Thoracic aorta (tissue), 2 donors: Measurements from ENCODE around the gene PRSS21. TPM values are rescaled to one million over a fixed set of nuclear protein-coding genes. Genes with fewer than 3 reads are reported as not detected.

ENCODE experiments used
- ATAC-seq: fragments of 150-250 bp; one replicate; pipeline ENCODE4 v1.8.0; 2017; ENCODE audit warnings: low read depth; ENCODE audit not compliant: insufficient number of reproducible peaks, low FRiP score
- DNase-seq: peaks from one replicate; pipeline ENCODE4 v3.0.0-alpha.2; 2020; ENCODE audit warnings: low spot score
- H3K27ac ChIP-seq, 2 donors: fragments of 200-600 bp; sonication (generic); 1 replicate in 1 of 2; 2 replicates in 1 of 2; pipeline ENCODE4 v1.5.1; 2016; ENCODE audit warnings: mild to moderate bottlenecking in 2 of 2, moderate library complexity in 2 of 2
- H3K27me3 ChIP-seq: fragments of 200-600 bp; sonication (generic); replicated peaks from 2 replicates; pipeline ENCODE4 v1.6.0; 2016; ENCODE audit warnings: mild to moderate bottlenecking; ENCODE audit not compliant: insufficient read depth
- H3K36me3 ChIP-seq: fragments of 200-600 bp; sonication (generic); one replicate; pipeline ENCODE4 v1.5.1; 2016
- H3K4me1 ChIP-seq, 2 donors: fragments of 200-600 bp; sonication (generic); 1 replicate in 1 of 2; 2 replicates in 1 of 2; pipeline versions ENCODE4 v1.5.1 to v1.6.0; 2016; ENCODE audit warnings: low read depth in 2 of 2, mild to moderate bottlenecking in 1 of 2; ENCODE audit not compliant: control insufficient read depth in 1 of 2
- H3K4me3 ChIP-seq: fragments of 200-600 bp; sonication (generic); 2 replicates; pipeline ENCODE4 v1.5.1; 2016; ENCODE audit warnings: mild to moderate bottlenecking
- H3K9me3 ChIP-seq: fragments of 200-600 bp; sonication (generic); 2 replicates; pipeline ENCODE4 v1.5.1; 2016
- total RNA-seq, 2 donors: library from RNA; depleted of rRNA; stranded (reverse); fragments of >200 nt; gene quantifications; one replicate each; pipeline versions ENCODE4 v1.1.0 to v1.2.3, GENCODE V29; 2016
- TF ChIP-seq, protein P1 (sequence below): fragments of 200-600 bp; sonication (generic); IDR thresholded peaks from one replicate; pipeline ENCODE4 v1.5.1; 2019; ENCODE audit warnings: antibody characterized with exemption

PRSS21 gene
- total RNA-seq, 2 donors from 2014 or later = 0.54 TPM; not detected in 1

DNA sequence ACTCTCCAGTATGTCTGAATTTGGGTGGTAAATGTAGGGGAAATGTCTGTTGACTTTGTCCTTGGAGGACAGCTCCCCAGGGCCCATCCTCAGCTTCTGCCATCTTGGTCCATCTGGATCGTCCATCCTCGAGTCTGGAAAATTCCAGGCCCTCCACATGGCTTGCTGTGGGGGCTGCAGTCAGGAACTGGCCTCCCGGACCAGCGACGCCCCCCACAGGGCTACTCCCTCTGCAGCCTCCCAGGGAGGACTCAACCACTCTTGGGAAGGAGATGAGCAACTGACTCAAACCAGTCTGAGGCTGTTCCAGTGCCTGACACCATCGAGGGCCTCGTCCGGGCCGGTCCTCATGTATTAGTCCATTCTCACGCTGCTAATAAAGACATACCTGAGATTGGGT, 7.6 kb downstream of the PRSS21 start:
- no peak overlapping the region for H3K4me3 ChIP-seq
- H3K27ac ChIP-seq = no peak overlapping the region
- H3K27me3 ChIP-seq = no peaks in the 10 kb centered on the region
- ATAC-seq (no peak), DNase-seq (no peak)
- no peaks in the 10 kb centered on the region for H3K9me3 ChIP-seq
- H3K36me3 ChIP-seq = no peaks in the 10 kb centered on the region
- no peaks in the 10 kb centered on the region for H3K4me1 ChIP-seq
- TF ChIP-seq, protein P1, sequence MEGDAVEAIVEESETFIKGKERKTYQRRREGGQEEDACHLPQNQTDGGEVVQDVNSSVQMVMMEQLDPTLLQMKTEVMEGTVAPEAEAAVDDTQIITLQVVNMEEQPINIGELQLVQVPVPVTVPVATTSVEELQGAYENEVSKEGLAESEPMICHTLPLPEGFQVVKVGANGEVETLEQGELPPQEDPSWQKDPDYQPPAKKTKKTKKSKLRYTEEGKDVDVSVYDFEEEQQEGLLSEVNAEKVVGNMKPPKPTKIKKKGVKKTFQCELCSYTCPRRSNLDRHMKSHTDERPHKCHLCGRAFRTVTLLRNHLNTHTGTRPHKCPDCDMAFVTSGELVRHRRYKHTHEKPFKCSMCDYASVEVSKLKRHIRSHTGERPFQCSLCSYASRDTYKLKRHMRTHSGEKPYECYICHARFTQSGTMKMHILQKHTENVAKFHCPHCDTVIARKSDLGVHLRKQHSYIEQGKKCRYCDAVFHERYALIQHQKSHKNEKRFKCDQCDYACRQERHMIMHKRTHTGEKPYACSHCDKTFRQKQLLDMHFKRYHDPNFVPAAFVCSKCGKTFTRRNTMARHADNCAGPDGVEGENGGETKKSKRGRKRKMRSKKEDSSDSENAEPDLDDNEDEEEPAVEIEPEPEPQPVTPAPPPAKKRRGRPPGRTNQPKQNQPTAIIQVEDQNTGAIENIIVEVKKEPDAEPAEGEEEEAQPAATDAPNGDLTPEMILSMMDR = no peak

DNA sequence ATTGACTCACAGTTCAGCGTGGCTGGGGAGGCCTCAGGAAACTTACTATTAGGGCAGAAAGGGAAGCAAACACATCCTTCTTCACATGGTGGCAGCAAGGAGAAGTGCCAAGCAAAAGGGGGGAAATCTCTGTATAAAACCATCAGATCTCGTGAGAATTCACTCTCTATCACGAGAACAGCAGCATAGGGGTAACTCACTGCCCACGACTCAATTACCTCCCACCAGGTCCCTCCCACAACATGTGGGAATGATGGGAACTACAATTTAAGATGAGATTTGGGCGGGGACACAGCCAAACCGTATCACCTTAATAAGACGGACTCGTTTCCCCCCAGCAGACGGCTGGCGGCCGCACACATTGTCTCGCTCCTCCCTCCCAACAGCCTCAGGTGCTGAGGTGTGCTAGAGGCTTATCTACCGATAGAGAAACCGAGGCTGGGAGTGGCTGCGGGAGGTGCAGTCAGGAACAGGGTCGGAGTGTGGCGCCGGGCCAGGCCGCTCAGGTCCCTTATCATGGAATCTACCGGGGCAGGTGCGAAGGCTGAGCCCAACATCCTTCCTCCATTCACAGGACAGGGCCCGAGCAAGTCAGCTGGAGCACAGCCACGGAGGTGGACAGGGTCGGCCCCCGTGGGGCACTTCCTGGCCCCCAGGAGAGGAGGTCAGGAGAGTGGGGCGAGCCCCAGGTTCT, 8.2 kb downstream of the PRSS21 start:
- TF ChIP-seq, protein P1 = no peak
- no peaks in the 10 kb centered on the region for H3K9me3 ChIP-seq
- no peak overlapping the region for H3K27ac ChIP-seq
- H3K36me3 ChIP-seq = no peaks in the 10 kb centered on the region
- DNase-seq (no peak), ATAC-seq (no peak)
- H3K4me3 ChIP-seq = no peak overlapping the region
- H3K27me3 ChIP-seq = no peaks in the 10 kb centered on the region
- H3K4me1 ChIP-seq = no peaks in the 10 kb centered on the region

DNA sequence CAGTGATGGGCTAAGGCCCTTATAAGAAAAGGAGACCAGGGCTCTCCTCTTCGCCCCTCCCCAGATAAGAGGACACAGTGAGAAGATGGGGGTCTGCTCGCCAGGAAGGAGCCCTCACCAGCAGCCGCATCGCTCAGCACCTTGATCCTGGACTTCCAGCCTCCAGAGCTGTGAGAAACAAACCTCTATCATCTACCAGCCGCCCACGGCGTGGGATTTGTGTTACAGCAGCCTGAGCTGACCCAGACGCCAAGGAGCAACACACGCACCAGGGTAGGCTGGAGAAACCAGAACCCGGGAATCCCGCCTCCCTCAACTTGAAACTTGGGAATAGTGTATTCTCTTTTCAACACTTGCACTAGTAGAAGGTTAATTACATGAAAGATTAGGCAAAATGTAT, 8.9 kb downstream of the PRSS21 start:
- Histone ChIP-seq H3K9me3 (no peaks in the 10 kb centered on the region), H3K27ac (no peak overlapping the region), H3K27me3 (no peaks in the 10 kb centered on the region), H3K4me1 (no peaks in the 10 kb centered on the region), H3K4me3 (no peak overlapping the region), H3K36me3 (no peaks in the 10 kb centered on the region)
- no peak for ATAC-seq
- TF ChIP-seq, protein P1 = no peak
- no peak for DNase-seq

DNA sequence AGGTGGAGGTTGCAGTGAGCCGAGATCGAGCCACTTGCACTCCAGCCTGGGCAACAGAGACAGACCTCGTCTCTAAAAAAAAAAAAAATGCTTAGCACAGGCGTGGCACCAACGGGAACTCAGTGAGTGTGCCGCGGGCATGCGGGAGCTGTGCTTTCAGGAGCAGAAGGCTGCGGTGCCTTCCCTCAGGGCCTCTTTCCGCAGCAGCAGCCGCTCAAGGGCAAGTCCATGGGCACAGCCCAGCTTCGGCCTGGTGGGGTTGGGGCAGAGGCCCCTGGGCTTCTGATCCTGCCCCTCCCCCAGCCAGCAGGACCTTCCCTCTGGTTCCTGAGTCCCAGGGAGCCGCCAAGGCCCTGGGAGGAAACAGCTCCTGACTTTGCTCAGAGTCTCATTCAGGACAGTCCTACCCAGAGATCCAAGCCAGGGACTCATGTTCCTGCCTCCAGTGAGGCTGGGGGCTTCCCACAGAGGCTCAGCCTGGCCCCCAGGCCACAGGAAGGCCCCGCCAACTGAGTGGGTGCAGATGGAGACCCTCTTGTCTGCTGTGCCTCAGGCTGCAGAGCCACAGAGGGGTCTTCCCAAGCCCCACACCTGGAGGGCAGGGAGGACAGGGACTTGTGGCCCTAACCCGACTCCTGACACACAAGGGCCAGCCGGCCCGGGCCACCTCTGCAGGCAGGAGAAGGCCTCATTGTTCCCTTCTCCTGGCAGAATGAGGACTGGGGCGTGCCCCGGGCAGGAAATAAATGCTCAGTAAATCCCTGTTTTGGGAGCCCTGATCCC, 9.7 kb downstream of the PRSS21 start:
- H3K4me3 ChIP-seq = no peak overlapping the region
- H3K27me3 ChIP-seq = no peaks in the 10 kb centered on the region
- H3K36me3 ChIP-seq = no peaks in the 10 kb centered on the region
- H3K4me1 ChIP-seq = no peaks in the 10 kb centered on the region
- H3K27ac ChIP-seq = no peak overlapping the region
- TF ChIP-seq, protein P1 = no peak
- no peak for DNase-seq
- ATAC-seq = no peak
- H3K9me3 ChIP-seq = no peaks in the 10 kb centered on the region

GRCh38 chr16:2827374-2827791, 10.3 kb downstream of the PRSS21 start:
- DNase-seq (no peak), ATAC-seq (no peak)
- Histone ChIP-seq H3K4me1 (no peaks in the 10 kb centered on the region), H3K36me3 (no peaks in the 10 kb centered on the region), H3K9me3 (no peaks in the 10 kb centered on the region), H3K4me3 (no peak overlapping the region), H3K27me3 (no peaks in the 10 kb centered on the region), H3K27ac (no peak overlapping the region)
- TF ChIP-seq, protein P1 = no peak
